H9 (cell line): ENCODE measurements around the gene LIMS2. TPM values are rescaled to one million over a fixed set of nuclear protein-coding genes. Genes with fewer than 3 reads are reported as not detected.

ENCODE experiments used
- DNase-seq: peaks from one replicate; pipeline ENCODE4 v3.0.0-alpha.2; 2017
- H2AFZ ChIP-seq: one replicate; pipeline ENCODE4 v1.6.1; 2013; ENCODE audit warnings: mild to moderate bottlenecking, low read length, control low read depth, moderate library complexity
- H2AK5ac ChIP-seq: 2 replicates; pipeline ENCODE4 v1.6.1; 2013; ENCODE audit warnings: low read length, control low read depth, mixed read lengths; ENCODE audit not compliant: insufficient read length
- H2BK120ac ChIP-seq: one replicate; pipeline ENCODE4 v1.6.1; 2013; ENCODE audit warnings: low read depth, mild to moderate bottlenecking, low read length, control low read depth, inconsistent platforms; ENCODE audit not compliant: poor library complexity, severe bottlenecking
- H2BK12ac ChIP-seq: 2 replicates; pipeline ENCODE4 v1.6.1; 2013; ENCODE audit warnings: low read length, control low read depth, mixed read lengths, low read depth; ENCODE audit not compliant: insufficient read length
- H2BK15ac ChIP-seq: 2 replicates; pipeline ENCODE4 v1.6.1; 2013; ENCODE audit warnings: low read depth, low read length, control low read depth
- H2BK20ac ChIP-seq: one replicate; pipeline ENCODE4 v1.6.1; 2013; ENCODE audit warnings: low read depth, mild to moderate bottlenecking, low read length, control low read depth, inconsistent platforms; ENCODE audit not compliant: poor library complexity, severe bottlenecking
- H2BK5ac ChIP-seq: 2 replicates; pipeline ENCODE4 v1.6.1; 2013; ENCODE audit warnings: low read length, control low read depth, mixed read lengths; ENCODE audit not compliant: insufficient read length
- H3K14ac ChIP-seq: 2 replicates; pipeline ENCODE4 v1.6.1; 2013; ENCODE audit warnings: low read length, control low read depth; ENCODE audit not compliant: insufficient read depth
- H3K18ac ChIP-seq: 2 replicates; pipeline ENCODE4 v1.6.1; 2013; ENCODE audit warnings: low read depth, mild to moderate bottlenecking, mixed read lengths, low read length, control low read depth; ENCODE audit not compliant: insufficient read length
- H3K23ac ChIP-seq: 2 replicates; pipeline ENCODE4 v1.6.1; 2013; ENCODE audit warnings: low read length, control low read depth, mixed read lengths, low read depth; ENCODE audit not compliant: insufficient read length
- H3K23me2 ChIP-seq: 2 replicates; pipeline ENCODE4 v1.6.1; 2013; ENCODE audit warnings: low read depth, mild to moderate bottlenecking, mixed read lengths, low read length, control low read depth; ENCODE audit not compliant: insufficient read length, poor library complexity, severe bottlenecking
- H3K27ac ChIP-seq: 2 replicates; pipeline ENCODE4 v1.5.1; 2013; ENCODE audit warnings: low read length, control low read depth, mixed read lengths, low read depth; ENCODE audit not compliant: insufficient read length
- H3K27me3 ChIP-seq: 2 replicates; pipeline ENCODE4 v1.6.1; 2013; ENCODE audit warnings: low read length, control low read depth, inconsistent platforms; ENCODE audit not compliant: insufficient read depth
- H3K4ac ChIP-seq: 2 replicates; pipeline ENCODE4 v1.6.1; 2013; ENCODE audit warnings: low read depth, mild to moderate bottlenecking, control low read depth, inconsistent platforms, low read length, moderate library complexity
- H3K4me1 ChIP-seq: 2 replicates; pipeline ENCODE4 v1.6.1; 2013; ENCODE audit warnings: low read length, control low read depth, inconsistent platforms; ENCODE audit not compliant: insufficient read depth
- H3K4me2 ChIP-seq: 2 replicates; pipeline ENCODE4 v1.6.1; 2013; ENCODE audit warnings: low read length, control low read depth, mixed read lengths; ENCODE audit not compliant: insufficient read length, insufficient read depth
- H3K56ac ChIP-seq: 2 replicates; pipeline ENCODE4 v1.6.1; 2013; ENCODE audit warnings: low read depth, mild to moderate bottlenecking, mixed read lengths, low read length, control low read depth; ENCODE audit not compliant: insufficient read length
- H3K79me1 ChIP-seq: 2 replicates; pipeline ENCODE4 v1.6.1; 2013; ENCODE audit warnings: low read depth, mild to moderate bottlenecking, moderate library complexity, low read length, control low read depth, inconsistent platforms; ENCODE audit not compliant: insufficient read depth, poor library complexity, severe bottlenecking
- H3K79me2 ChIP-seq: 2 replicates; pipeline ENCODE4 v1.6.1; 2013; ENCODE audit warnings: low read length, control low read depth, inconsistent platforms; ENCODE audit not compliant: insufficient read depth
- H3K9ac ChIP-seq: 2 replicates; pipeline ENCODE4 v1.6.1; 2013; ENCODE audit warnings: low read length, control low read depth, mixed read lengths; ENCODE audit not compliant: insufficient read length; ENCODE audit errors: extremely low read depth
- H3K9me3 ChIP-seq: one replicate; pipeline ENCODE4 v1.6.1; 2013; ENCODE audit warnings: low read depth, low read length, inconsistent platforms; ENCODE audit not compliant: control insufficient read depth
- H3T11ph ChIP-seq: one replicate; pipeline ENCODE4 v1.6.1; 2013; ENCODE audit warnings: mild to moderate bottlenecking, low read length, control low read depth, inconsistent platforms
- H4K20me1 ChIP-seq: one replicate; pipeline ENCODE4 v1.6.1; 2013; ENCODE audit not compliant: control insufficient read depth, insufficient read length, insufficient read depth
- H4K5ac ChIP-seq: 2 replicates; pipeline ENCODE4 v1.6.1; 2013; ENCODE audit warnings: low read depth, mild to moderate bottlenecking, mixed read lengths, low read length, control low read depth; ENCODE audit not compliant: insufficient read length
- H4K8ac ChIP-seq: replicated peaks from 2 replicates; pipeline ENCODE4 v1.6.1; 2013; ENCODE audit warnings: low read length, control low read depth, mixed read lengths, low read depth; ENCODE audit not compliant: insufficient read length
- H4K91ac ChIP-seq: 2 replicates; pipeline ENCODE4 v1.6.1; 2013; ENCODE audit warnings: low read depth, mild to moderate bottlenecking, moderate library complexity, mixed read lengths, low read length, control low read depth; ENCODE audit not compliant: insufficient read length
- H3K27ac Mint-ChIP-seq, 3 experiments: 2 replicates in 2 of 3; 3 replicates in 1 of 3; pipeline ENCODE4 v1.8.0; 2020 to 2021; ENCODE audit warnings: mixed read lengths in 3 of 3, mild to moderate bottlenecking in 1 of 3, moderate library complexity in 1 of 3
- H3K27me3 Mint-ChIP-seq: 2 replicates; pipeline ENCODE4 v1.8.0; 2021; ENCODE audit warnings: low read depth, mild to moderate bottlenecking, moderate library complexity, mixed read lengths
- H3K36me3 Mint-ChIP-seq, 3 experiments: 2 replicates in 2 of 3; 3 replicates in 1 of 3; pipeline ENCODE4 v1.8.0; 2020 to 2021; ENCODE audit warnings: low read depth in 3 of 3, mixed read lengths in 3 of 3; ENCODE audit not compliant: insufficient read depth in 1 of 3
- H3K4me1 Mint-ChIP-seq, 2 experiments: 2 replicates each; pipeline ENCODE4 v1.8.0; 2020; ENCODE audit warnings: mixed read lengths in 2 of 2
- H3K4me3 Mint-ChIP-seq, 2 experiments: 2 replicates in 1 of 2; 3 replicates in 1 of 2; pipeline ENCODE4 v1.8.0; 2020 to 2021; ENCODE audit warnings: mild to moderate bottlenecking in 2 of 2, mixed read lengths in 2 of 2, moderate library complexity in 1 of 2
- H3K9me3 Mint-ChIP-seq, 2 experiments: 2 replicates in 1 of 2; 3 replicates in 1 of 2; pipeline ENCODE4 v1.8.0; 2020; ENCODE audit warnings: mild to moderate bottlenecking in 2 of 2, mixed read lengths in 2 of 2, moderate library complexity in 1 of 2
- CTCF ChIP-seq: fragments of 200-600 bp; sonication (generic); conservative IDR thresholded peaks from 3 replicates; pipeline ENCODE4 v1.8.0; 2021; ENCODE audit warnings: antibody characterized with exemption, mild to moderate bottlenecking
- WGBS: extraction: QIAGEN DNeasy Blood & Tissue Kit; methylation state at CpG from one replicate; pipeline ENCODE4 v1.1.7; 2013; ENCODE audit warnings: missing lambda C conversion rate, low lambda C conversion rate, mixed read lengths; ENCODE audit not compliant: insufficient read length; ENCODE audit errors: extremely low coverage; 5-methylcytosine and 5-hydroxymethylcytosine counted together
- total RNA-seq: library from RNA; stranded (reverse); gene quantifications from 2 replicates; pipeline ENCODE4 v1.2.1, GENCODE V29; 2021

LIMS2 gene
- total RNA-seq, 1 experiment from 2014 or later = 5.9 TPM

GRCh38 chr2:127673291-127674069 lies 1.9 kb downstream of the LIMS2 start:
- Histone ChIP-seq H3K14ac (no peak overlapping the region), H3K27me3 (peaks cover 13% of the 10 kb centered on the region), H3K4me1 (no peaks in the 10 kb centered on the region), H3K4ac (no peak overlapping the region), H4K8ac (no peak overlapping the region), H2BK15ac (no peak overlapping the region), H4K5ac (no peak overlapping the region), H3K23ac (no peak overlapping the region), H3K4me2 (no peak overlapping the region), H3K27ac (no peak overlapping the region), H3K9ac (no peak overlapping the region), H2BK120ac (no peak overlapping the region), H3T11ph (no peak overlapping the region), H2AFZ (no peak overlapping the region), H2BK12ac (no peak overlapping the region), H2BK20ac (no peak overlapping the region), H3K79me1 (no peaks in the 10 kb centered on the region), H3K56ac (no peak overlapping the region), H2BK5ac (no peak overlapping the region), H3K23me2 (peaks cover 6% of the 10 kb centered on the region), H4K20me1 (no peaks in the 10 kb centered on the region), H4K91ac (no peak overlapping the region), H3K9me3 (no peaks in the 10 kb centered on the region), H3K18ac (no peak overlapping the region), H2AK5ac (no peak overlapping the region), H3K79me2 (no peaks in the 10 kb centered on the region)
- Mint-ChIP-seq H3K4me3 (peak overlapping the region; percentile 61 to 66; a peak in 3 of 5 replicates), H3K27me3 (peaks cover 81% of the 10 kb centered on the region), H3K9me3 (no peaks in the 10 kb centered on the region), H3K4me1 (peaks cover 6 to 10% of the 10 kb centered on the region in 2 experiments; a peak in 3 of 4 replicates), H3K36me3 (no peaks in the 10 kb centered on the region; a peak in 1 of 7 replicates), H3K27ac (no peak overlapping the region)
- WGBS = no CpG with 5 or more reads among the region's 17 CpGs
- peak; percentile 28 for DNase-seq
- no peak for TF ChIP-seq CTCF
